Activated CD4-positive, alpha-beta T cell treated with anti-CD3 and anti-CD28 coated beads, Interleukin-2, amount 50 U/mL, for 48 hours (primary cell): ENCODE measurements around the gene STYX.

Source experiments
- DNase-seq, 2 experiments: peaks; one replicate each; pipeline ENCODE4 v3.0.0-alpha.2; 2020

STYX gene

GRCh38 chr14:52791223-52792096 is 61.5 kb downstream of the STYX start, which contains the start of gene GNPNAT1:
Gene GNPNAT1, minus strand, starts transcription at chr14:52791607. Its CDS starts 6,957 bp downstream, at chr14:52784650.
- DNase-seq, result peak; percentile 78 to 82

- no peak for DNase-seq
These were observed 62.1 kb downstream of the STYX start for GRCh38 chr14:52792097-52792415.

- DNase-seq, result no peak
These were observed 63.1 kb downstream of the STYX start for GRCh38 chr14:52793061-52793460.

GRCh38 chr14:52797653-52798052 is 67.7 kb downstream of the STYX start:
- no peak for DNase-seq

GRCh38 chr14:52798826-52799225 is 68.9 kb downstream of the STYX start:
- DNase-seq, result no peak

GRCh38 chr14:52801014-52801712 is 71.2 kb downstream of the STYX start:
- DNase-seq, result no peak

- DNase-seq, result no peak
These were observed 72.6 kb downstream of the STYX start for GRCh38 chr14:52802597-52802996.

GRCh38 chr14:52806115-52806514 is 76.1 kb downstream of the STYX start:
- DNase-seq, result no peak

GRCh38 chr14:52808101-52808500 is 78.1 kb downstream of the STYX start:
- DNase-seq, result no peak

- DNase-seq, result no peak
These were observed 91.9 kb downstream of the STYX start for GRCh38 chr14:52821805-52822250.

GRCh38 chr14:52824462-52824861 is 94.5 kb downstream of the STYX start:
- DNase-seq, result no peak
